ENCODE data around the gene CDKN1B. TPM values are rescaled to one million over a fixed set of nuclear protein-coding genes. Genes with fewer than 3 reads are reported as not detected.

Gene CDKN1B
- total RNA-seq, 2 donors from 2014 or later: 52.1 to 54.0 TPM

GRCh38 chr12:12715128-12715458 lies 2.1 kb upstream of the CDKN1B start:
- Histone ChIP-seq H3K9me3 (no peaks in the 10 kb centered on the region), H3K4me1 (peaks cover 4% of the 10 kb centered on the region), H3K9ac (ENCODE audit: low read depth in 2 of 2, low read length in 2 of 2) (peak overlapping the region; percentile 4 to 100), H3K27me3 (no peaks in the 10 kb centered on the region), H3K27ac (peak overlapping the region; percentile 99), H3K36me3 (no peaks in the 10 kb centered on the region), H3K4me3 (no peak overlapping the region)
- no peak for DNase-seq
- TF ChIP-seq CTCF (IDR thresholded peaks at IDR 0.05): no peak
- intact Hi-C loops (cut with DNase I): no loop called here

GRCh38 chr12:12715459-12716150 lies 1.6 kb upstream of the CDKN1B start:
- H3K9me3 ChIP-seq: no peaks in the 10 kb centered on the region
- no peaks in the 10 kb centered on the region for H3K36me3 ChIP-seq
- peak; percentile 62 for DNase-seq
- H3K9ac ChIP-seq (ENCODE audit: low read depth in 2 of 2, low read length in 2 of 2): peak overlapping the region; percentile 98 to 100
- intact Hi-C loops (cut with DNase I): no loop called here
- no peak for TF ChIP-seq CTCF (IDR thresholded peaks at IDR 0.05)
- no peaks in the 10 kb centered on the region for H3K27me3 ChIP-seq
- peaks cover 4% of the 10 kb centered on the region for H3K4me1 ChIP-seq
- H3K27ac ChIP-seq: peak overlapping the region; percentile 99
- peak overlapping the region; percentile 67 for H3K4me3 ChIP-seq

- DNase-seq: no peak
- TF ChIP-seq CTCF (IDR thresholded peaks at IDR 0.05): no peak
- intact Hi-C loops (cut with DNase I): no loop called here
These were observed 896 bp upstream of the CDKN1B start for GRCh38 chr12:12716151-12716792.

GRCh38 chr12:12717586-12718380 lies 615 bp downstream of the CDKN1B start:
- intact Hi-C loops (cut with DNase I): no loop called here
- peak; percentile 46 for DNase-seq
- Histone ChIP-seq H3K27me3 (no peaks in the 10 kb centered on the region), H3K4me1 (peaks cover 4% of the 10 kb centered on the region), H3K27ac (peak overlapping the region; percentile 99), H3K9ac (ENCODE audit: low read depth in 2 of 2, low read length in 2 of 2) (peak overlapping the region; percentile 98 to 100), H3K4me3 (peak overlapping the region; percentile 67), H3K9me3 (no peaks in the 10 kb centered on the region), H3K36me3 (no peaks in the 10 kb centered on the region)
- TF ChIP-seq CTCF (IDR thresholded peaks at IDR 0.05): no peak

More at GRCh38 chr12:12716151-12716792, 896 bp upstream of the CDKN1B start:
- Histone ChIP-seq H3K4me1 (peaks cover 4% of the 10 kb centered on the region), H3K36me3 (no peaks in the 10 kb centered on the region), H3K9ac (ENCODE audit: low read depth in 2 of 2, low read length in 2 of 2) (peak overlapping the region; percentile 98 to 100), H3K27me3 (no peaks in the 10 kb centered on the region), H3K4me3 (peak overlapping the region; percentile 67), H3K9me3 (no peaks in the 10 kb centered on the region), H3K27ac (peak overlapping the region; percentile 99)

GRCh38 chr12:12718381-12718759 lies 1.2 kb downstream of the CDKN1B start:
- no peak for TF ChIP-seq CTCF (IDR thresholded peaks at IDR 0.05)
- Histone ChIP-seq H3K4me1 (peaks cover 4% of the 10 kb centered on the region), H3K9ac (ENCODE audit: low read depth in 2 of 2, low read length in 2 of 2) (peak overlapping the region; percentile 98 to 100), H3K4me3 (peak overlapping the region; percentile 67), H3K9me3 (no peaks in the 10 kb centered on the region), H3K27me3 (no peaks in the 10 kb centered on the region), H3K27ac (peak overlapping the region; percentile 99), H3K36me3 (no peaks in the 10 kb centered on the region)
- DNase-seq: no peak
- intact Hi-C loops (cut with DNase I): no loop called here

Measured in colonic mucosa (tissue), 4 donors.